HG03108 (cell line): ENCODE data around the gene CSF1.

ENCODE experiments used
- ATAC-seq: cut with Tn5 transposase; IDR thresholded peaks from one replicate; pipeline ENCODE4 v1.9.1; 2021; ENCODE audit warnings: moderate library complexity; ENCODE audit not compliant: unreplicated experiment

Gene CSF1

GRCh38 chr1:109901141-109901523 lies 9.5 kb upstream of the CSF1 start:
- ATAC-seq = no peak

GRCh38 chr1:109901524-109902145 lies 9.0 kb upstream of the CSF1 start:
- no peak for ATAC-seq

GRCh38 chr1:109902204-109902985 lies 8.3 kb upstream of the CSF1 start:
- no peak for ATAC-seq

- ATAC-seq = no peak
Measured at GRCh38 chr1:109903376-109903930, 7.2 kb upstream of the CSF1 start.

GRCh38 chr1:109904105-109904817 lies 6.4 kb upstream of the CSF1 start:
- no peak for ATAC-seq

GRCh38 chr1:109905491-109905890 lies 5.2 kb upstream of the CSF1 start:
- no peak for ATAC-seq

GRCh38 chr1:109906160-109906838 lies 4.3 kb upstream of the CSF1 start:
- peak; percentile 90 for ATAC-seq

GRCh38 chr1:109906839-109907180 lies 3.8 kb upstream of the CSF1 start:
- no peak for ATAC-seq

- ATAC-seq = no peak
Measured at GRCh38 chr1:109907190-109907774, 3.4 kb upstream of the CSF1 start.

GRCh38 chr1:109908836-109909235 lies 1.8 kb upstream of the CSF1 start:
- no peak for ATAC-seq

GRCh38 chr1:109909561-109909960 lies 1.1 kb upstream of the CSF1 start:
- ATAC-seq = no peak

- no peak for ATAC-seq
Measured at GRCh38 chr1:109910963-109911798, 532 bp downstream of the CSF1 start.

- no peak for ATAC-seq
Measured at GRCh38 chr1:109912214-109912861, 1.7 kb downstream of the CSF1 start.

GRCh38 chr1:109912873-109913272 lies 2.2 kb downstream of the CSF1 start:
- no peak for ATAC-seq

- ATAC-seq = no peak
Measured at GRCh38 chr1:109913360-109913879, 2.8 kb downstream of the CSF1 start.

GRCh38 chr1:109914587-109915240 lies 4.1 kb downstream of the CSF1 start:
- ATAC-seq = no peak

GRCh38 chr1:109917051-109917767 lies 6.6 kb downstream of the CSF1 start:
- no peak for ATAC-seq
